Neuron (in vitro differentiated cells): Measurements from ENCODE around the gene PLD5.
"Not testable (repeated sequence)": the region's sequence is repeated elsewhere in the genome, so short reads cannot be mapped to it uniquely, and the experiment has no call there.

Source experiments
- H2AFZ ChIP-seq: one replicate; pipeline ENCODE4 v1.6.1; 2013; ENCODE audit warnings: low read depth, mild to moderate bottlenecking, inconsistent platforms, low read length, moderate library complexity
- H3K27me3 ChIP-seq: one replicate; pipeline ENCODE4 v1.6.1; 2013; ENCODE audit warnings: low read length; ENCODE audit not compliant: insufficient read depth
- H3K36me3 ChIP-seq: one replicate; pipeline ENCODE4 v1.6.1; 2013; ENCODE audit warnings: low read length; ENCODE audit not compliant: insufficient read depth
- H3K4me1 ChIP-seq: one replicate; pipeline ENCODE4 v1.6.1; 2013; ENCODE audit warnings: low read length; ENCODE audit not compliant: insufficient read depth
- H3K4me3 ChIP-seq: 2 replicates; pipeline ENCODE4 v1.5.1; 2013; ENCODE audit warnings: mild to moderate bottlenecking, low read length, moderate library complexity
- H3K9me3 ChIP-seq: one replicate; pipeline ENCODE4 v1.6.1; 2013; ENCODE audit warnings: low read length

The PLD5 gene

GRCh38 chr1:242224878-242225766 lies 299.4 kb downstream of the PLD5 start:
- H3K27me3 ChIP-seq, H3K4me3 ChIP-seq, H3K36me3 ChIP-seq, H3K9me3 ChIP-seq: not testable (repeated sequence)
- peak overlapping the region; percentile 31 for H2AFZ ChIP-seq
- H3K4me1 ChIP-seq, result peaks cover 26% of the 10 kb centered on the region

GRCh38 chr1:242224461-242224860 lies 300.0 kb downstream of the PLD5 start:
- Histone ChIP-seq H2AFZ (peak overlapping the region; percentile 31), H3K27me3 (no peaks in the 10 kb centered on the region), H3K36me3 (no peaks in the 10 kb centered on the region)

GRCh38 chr1:242219905-242220304 lies 304.6 kb downstream of the PLD5 start:
- Histone ChIP-seq H3K9me3 (no peaks in the 10 kb centered on the region), H3K27me3 (no peaks in the 10 kb centered on the region), H3K4me3 (no peak overlapping the region), H2AFZ (no peak overlapping the region), H3K36me3 (no peaks in the 10 kb centered on the region), H3K4me1 (peaks cover 15% of the 10 kb centered on the region)

More at GRCh38 chr1:242224461-242224860, 300.0 kb downstream of the PLD5 start:
- peaks cover 26% of the 10 kb centered on the region for H3K4me1 ChIP-seq
- no peak overlapping the region for H3K4me3 ChIP-seq
- no peaks in the 10 kb centered on the region for H3K9me3 ChIP-seq

GRCh38 chr1:242219298-242219901 lies 305.1 kb downstream of the PLD5 start:
- Histone ChIP-seq H3K4me3 (no peak overlapping the region), H3K9me3 (no peaks in the 10 kb centered on the region), H2AFZ (no peak overlapping the region), H3K4me1 (peaks cover 14% of the 10 kb centered on the region), H3K36me3 (no peaks in the 10 kb centered on the region), H3K27me3 (no peaks in the 10 kb centered on the region)

GRCh38 chr1:242216368-242216767 lies 308.1 kb downstream of the PLD5 start:
- Histone ChIP-seq H3K9me3 (no peaks in the 10 kb centered on the region), H2AFZ (no peak overlapping the region), H3K36me3 (no peaks in the 10 kb centered on the region), H3K27me3 (no peaks in the 10 kb centered on the region), H3K4me1 (no peaks in the 10 kb centered on the region), H3K4me3 (no peak overlapping the region)

GRCh38 chr1:242214455-242214854 lies 310.0 kb downstream of the PLD5 start:
- not testable (repeated sequence) for H3K4me1 ChIP-seq, H2AFZ ChIP-seq, H3K36me3 ChIP-seq, H3K9me3 ChIP-seq, H3K27me3 ChIP-seq, H3K4me3 ChIP-seq

- H3K9me3 ChIP-seq, H3K36me3 ChIP-seq, H3K4me3 ChIP-seq, H3K27me3 ChIP-seq: not testable (repeated sequence)
- peaks cover 13% of the 10 kb centered on the region for H3K4me1 ChIP-seq
- H2AFZ ChIP-seq, result peak overlapping the region; percentile 12
These were observed 311.5 kb downstream of the PLD5 start for GRCh38 chr1:242212961-242213360.

- peak overlapping the region; percentile 12 for H2AFZ ChIP-seq
- H3K27me3 ChIP-seq, result no peaks in the 10 kb centered on the region
- no peaks in the 10 kb centered on the region for H3K36me3 ChIP-seq
- H3K4me1 ChIP-seq, result peaks cover 14% of the 10 kb centered on the region
- no peaks in the 10 kb centered on the region for H3K9me3 ChIP-seq
- H3K4me3 ChIP-seq, result no peak overlapping the region
These were observed 312.1 kb downstream of the PLD5 start for GRCh38 chr1:242212401-242212800.

GRCh38 chr1:242211254-242212022 lies 313.1 kb downstream of the PLD5 start:
- Histone ChIP-seq H3K4me3 (no peak overlapping the region), H3K27me3 (no peaks in the 10 kb centered on the region), H3K4me1 (peaks cover 14% of the 10 kb centered on the region), H2AFZ (no peak overlapping the region), H3K36me3 (no peaks in the 10 kb centered on the region), H3K9me3 (no peaks in the 10 kb centered on the region)

GRCh38 chr1:242210316-242210715 lies 314.2 kb downstream of the PLD5 start:
- H3K36me3 ChIP-seq, H3K9me3 ChIP-seq, H3K4me3 ChIP-seq, H2AFZ ChIP-seq, H3K27me3 ChIP-seq: not testable (repeated sequence)
- H3K4me1 ChIP-seq, result peaks cover 19% of the 10 kb centered on the region

- no peaks in the 10 kb centered on the region for H3K36me3 ChIP-seq
- peaks cover 19% of the 10 kb centered on the region for H3K4me1 ChIP-seq
- no peaks in the 10 kb centered on the region for H3K27me3 ChIP-seq
- H3K9me3 ChIP-seq, result no peaks in the 10 kb centered on the region
- H2AFZ ChIP-seq, result no peak overlapping the region
- no peak overlapping the region for H3K4me3 ChIP-seq
These were observed 315.4 kb downstream of the PLD5 start for GRCh38 chr1:242209063-242209462.

GRCh38 chr1:242208021-242208420 lies 316.5 kb downstream of the PLD5 start:
- Histone ChIP-seq H3K9me3 (no peaks in the 10 kb centered on the region), H3K27me3 (no peaks in the 10 kb centered on the region), H2AFZ (no peak overlapping the region), H3K4me1 (peaks cover 19% of the 10 kb centered on the region), H3K36me3 (no peaks in the 10 kb centered on the region), H3K4me3 (no peak overlapping the region)

- no peak overlapping the region for H3K4me3 ChIP-seq
- no peaks in the 10 kb centered on the region for H3K9me3 ChIP-seq
- no peaks in the 10 kb centered on the region for H3K36me3 ChIP-seq
- H2AFZ ChIP-seq, result no peak overlapping the region
- no peaks in the 10 kb centered on the region for H3K27me3 ChIP-seq
- H3K4me1 ChIP-seq, result peaks cover 19% of the 10 kb centered on the region
These were observed 317.5 kb downstream of the PLD5 start for GRCh38 chr1:242206994-242207393.
